GM12875 (cell line): Measurements from ENCODE around the gene EIF1.
"Not testable (repeated sequence)": the region's sequence is repeated elsewhere in the genome, so short reads cannot be mapped to it uniquely, and the experiment has no call there.

Experiments
- H3K4me3 ChIP-seq: one replicate; pipeline ENCODE4 v1.5.1; 2011; ENCODE audit warnings: low read depth, low read length, control low read depth
- TF ChIP-seq, protein P1 (sequence below): IDR thresholded peaks from 2 replicates; pipeline ENCODE4 v1.5.1; 2011; ENCODE audit warnings: low read depth, mild to moderate bottlenecking, control low read depth, inconsistent platforms, low read length, moderate library complexity, borderline replicate concordance; ENCODE audit not compliant: insufficient read depth

EIF1 gene

DNA sequence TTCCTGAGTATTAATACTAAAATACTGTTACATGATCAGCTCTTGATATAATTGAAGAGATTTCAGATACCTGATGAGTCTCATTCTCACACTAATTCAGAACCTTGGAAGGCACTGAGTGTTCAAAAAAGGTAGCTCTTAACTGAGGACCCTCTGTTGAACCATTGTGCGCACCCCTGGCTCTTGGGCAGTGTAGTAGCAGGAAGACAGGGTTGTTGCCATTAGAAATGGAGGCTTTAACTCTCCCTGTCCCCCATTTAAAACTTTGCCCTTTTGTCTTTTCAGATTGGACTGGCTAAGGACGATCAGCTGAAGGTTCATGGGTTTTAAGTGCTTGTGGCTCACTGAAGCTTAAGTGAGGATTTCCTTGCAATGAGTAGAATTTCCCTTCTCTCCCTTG is 1.8 kb downstream of the EIF1 start:
- no peak overlapping the region for H3K4me3 ChIP-seq
- TF ChIP-seq, protein P1, sequence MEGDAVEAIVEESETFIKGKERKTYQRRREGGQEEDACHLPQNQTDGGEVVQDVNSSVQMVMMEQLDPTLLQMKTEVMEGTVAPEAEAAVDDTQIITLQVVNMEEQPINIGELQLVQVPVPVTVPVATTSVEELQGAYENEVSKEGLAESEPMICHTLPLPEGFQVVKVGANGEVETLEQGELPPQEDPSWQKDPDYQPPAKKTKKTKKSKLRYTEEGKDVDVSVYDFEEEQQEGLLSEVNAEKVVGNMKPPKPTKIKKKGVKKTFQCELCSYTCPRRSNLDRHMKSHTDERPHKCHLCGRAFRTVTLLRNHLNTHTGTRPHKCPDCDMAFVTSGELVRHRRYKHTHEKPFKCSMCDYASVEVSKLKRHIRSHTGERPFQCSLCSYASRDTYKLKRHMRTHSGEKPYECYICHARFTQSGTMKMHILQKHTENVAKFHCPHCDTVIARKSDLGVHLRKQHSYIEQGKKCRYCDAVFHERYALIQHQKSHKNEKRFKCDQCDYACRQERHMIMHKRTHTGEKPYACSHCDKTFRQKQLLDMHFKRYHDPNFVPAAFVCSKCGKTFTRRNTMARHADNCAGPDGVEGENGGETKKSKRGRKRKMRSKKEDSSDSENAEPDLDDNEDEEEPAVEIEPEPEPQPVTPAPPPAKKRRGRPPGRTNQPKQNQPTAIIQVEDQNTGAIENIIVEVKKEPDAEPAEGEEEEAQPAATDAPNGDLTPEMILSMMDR = no peak

DNA sequence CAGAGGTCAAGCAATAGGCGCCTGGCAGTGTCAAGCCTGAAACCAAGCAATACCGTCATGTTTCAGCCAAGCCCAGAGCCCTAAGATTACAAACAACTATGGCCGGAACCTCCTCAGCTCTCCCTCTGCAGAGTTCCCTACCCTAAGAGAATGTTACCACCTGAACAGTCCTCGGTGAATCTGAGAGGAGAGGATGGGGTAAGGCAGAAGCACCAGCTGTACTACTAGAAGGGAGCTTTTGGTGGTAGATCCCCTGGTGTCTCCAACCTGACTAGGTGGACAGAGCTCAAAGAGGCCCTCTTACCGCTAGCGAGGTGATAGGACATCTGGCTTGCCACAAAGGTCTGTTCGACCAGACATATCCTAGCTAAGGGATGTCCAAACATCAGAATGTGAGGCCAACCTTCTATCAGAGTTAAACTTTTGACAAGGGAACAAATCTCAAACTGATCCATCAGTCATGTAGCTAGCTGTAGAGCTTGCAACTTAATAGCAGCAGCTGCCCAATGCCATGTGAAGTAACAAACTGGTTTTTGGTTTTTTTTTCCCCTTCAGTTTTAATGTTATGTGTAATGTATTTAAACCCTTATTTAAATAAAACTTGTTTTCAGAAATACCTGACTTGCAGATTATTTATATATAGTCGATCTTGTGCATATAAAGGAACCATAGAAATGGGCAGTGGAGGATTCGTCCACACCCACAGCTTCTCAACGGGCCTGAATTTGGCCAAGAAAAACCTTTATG is 2.5 kb downstream of the EIF1 start:
- TF ChIP-seq, protein P1 = no peak
- no peak overlapping the region for H3K4me3 ChIP-seq

DNA sequence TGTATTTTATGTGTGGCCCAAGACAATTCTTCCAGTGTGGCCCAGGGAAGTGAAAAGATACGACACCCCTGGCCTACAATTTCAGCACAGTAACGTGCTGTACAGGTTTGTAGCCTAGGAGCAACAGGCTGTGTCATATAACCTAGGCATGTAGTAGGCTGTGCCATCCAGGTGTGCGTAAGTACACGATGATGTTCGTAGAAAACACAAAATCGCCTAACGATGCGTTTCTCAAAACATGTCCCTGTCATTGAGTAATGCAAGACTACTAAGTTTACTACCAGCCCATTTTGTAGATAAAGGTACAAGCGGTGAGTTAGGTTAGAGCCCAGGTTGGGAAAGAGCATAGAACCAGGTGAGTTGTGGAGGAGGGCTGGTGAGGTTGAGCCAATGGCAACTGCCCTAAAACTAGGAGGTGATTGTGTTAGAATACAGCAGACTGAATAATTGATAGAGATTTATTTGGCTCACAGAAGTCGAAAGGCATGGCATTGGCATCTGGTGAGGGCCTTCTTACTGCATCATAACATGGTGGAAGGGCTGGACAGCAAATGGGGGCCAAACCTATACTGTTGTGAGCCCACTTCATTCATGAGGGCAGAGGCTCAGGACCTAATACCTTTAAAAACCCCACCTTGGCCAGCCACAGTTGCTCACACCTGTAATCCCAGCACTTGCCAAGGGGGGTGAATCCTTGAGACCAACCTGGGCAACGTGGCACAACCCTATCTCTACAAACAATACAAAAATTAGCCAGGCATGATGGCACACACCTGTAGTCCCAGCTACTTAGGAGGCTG is 4.2 kb downstream of the EIF1 start:
- TF ChIP-seq, protein P1 = no peak
- H3K4me3 ChIP-seq = no peak overlapping the region

DNA sequence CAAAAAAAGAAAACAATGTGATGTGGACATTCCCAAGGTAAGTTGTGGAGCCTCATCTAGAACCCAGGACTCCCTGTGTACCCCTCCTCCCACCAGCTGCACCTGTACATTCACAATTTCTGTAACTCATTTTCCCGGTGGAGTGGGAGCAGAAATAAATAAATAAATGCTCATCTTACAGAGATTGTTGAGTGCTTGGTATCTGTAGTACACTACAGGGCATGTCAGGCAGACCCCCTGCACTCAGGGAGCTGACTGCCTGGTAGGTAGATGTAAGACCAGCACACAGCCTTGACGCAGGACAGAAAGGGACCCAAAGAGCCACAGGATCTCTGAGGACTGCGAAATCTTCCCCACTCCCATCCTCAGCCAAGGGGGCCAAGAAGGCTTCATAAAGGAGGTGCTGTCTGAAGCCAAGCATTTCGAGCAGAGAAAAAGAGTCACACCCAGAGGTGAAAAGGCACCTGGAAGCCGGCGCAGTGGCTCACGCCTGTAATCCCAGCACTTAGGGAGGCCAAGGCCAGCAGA is 6.5 kb downstream of the EIF1 start:
- no peak overlapping the region for H3K4me3 ChIP-seq
- TF ChIP-seq, protein P1 = no peak

DNA sequence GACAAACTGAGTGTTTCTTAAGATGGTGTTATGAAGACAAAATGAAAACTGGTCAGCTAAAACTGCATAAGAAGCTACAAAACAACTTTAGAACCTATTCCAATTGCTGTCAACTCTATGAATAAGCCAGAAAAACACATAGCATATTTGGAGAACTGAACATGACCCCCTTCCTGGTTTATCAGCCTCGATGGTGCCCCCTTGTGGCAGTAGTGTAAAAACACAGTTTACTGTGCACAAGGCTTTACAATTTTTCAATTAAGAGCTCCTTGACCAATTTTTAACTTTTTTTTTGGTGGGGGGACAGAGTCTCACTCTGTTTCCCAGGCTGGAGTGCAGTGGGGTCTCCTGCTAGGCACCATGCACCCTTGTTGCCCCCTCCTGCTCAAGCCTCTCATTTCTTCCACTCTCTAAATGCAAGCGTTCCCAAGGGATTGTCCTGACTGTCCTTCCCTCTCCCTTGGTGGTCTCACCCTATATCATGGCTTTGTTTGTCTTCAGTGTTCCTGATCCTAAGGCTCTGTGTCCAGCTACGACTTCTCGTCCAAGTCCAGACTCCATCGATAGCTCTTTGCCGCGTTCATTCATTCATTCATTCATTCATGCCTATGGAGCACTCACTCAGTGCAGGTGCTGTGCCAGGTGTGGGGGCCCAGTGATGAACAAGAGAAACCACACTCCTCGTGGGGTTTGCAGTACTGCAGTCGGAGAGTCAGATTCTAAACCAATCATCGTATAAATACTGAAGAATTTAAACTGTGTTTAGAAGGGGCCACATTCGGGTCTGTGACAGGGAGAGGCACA is 7.5 kb downstream of the EIF1 start:
- H3K4me3 ChIP-seq = no peak overlapping the region
- TF ChIP-seq, protein P1 = peak; percentile 78

DNA sequence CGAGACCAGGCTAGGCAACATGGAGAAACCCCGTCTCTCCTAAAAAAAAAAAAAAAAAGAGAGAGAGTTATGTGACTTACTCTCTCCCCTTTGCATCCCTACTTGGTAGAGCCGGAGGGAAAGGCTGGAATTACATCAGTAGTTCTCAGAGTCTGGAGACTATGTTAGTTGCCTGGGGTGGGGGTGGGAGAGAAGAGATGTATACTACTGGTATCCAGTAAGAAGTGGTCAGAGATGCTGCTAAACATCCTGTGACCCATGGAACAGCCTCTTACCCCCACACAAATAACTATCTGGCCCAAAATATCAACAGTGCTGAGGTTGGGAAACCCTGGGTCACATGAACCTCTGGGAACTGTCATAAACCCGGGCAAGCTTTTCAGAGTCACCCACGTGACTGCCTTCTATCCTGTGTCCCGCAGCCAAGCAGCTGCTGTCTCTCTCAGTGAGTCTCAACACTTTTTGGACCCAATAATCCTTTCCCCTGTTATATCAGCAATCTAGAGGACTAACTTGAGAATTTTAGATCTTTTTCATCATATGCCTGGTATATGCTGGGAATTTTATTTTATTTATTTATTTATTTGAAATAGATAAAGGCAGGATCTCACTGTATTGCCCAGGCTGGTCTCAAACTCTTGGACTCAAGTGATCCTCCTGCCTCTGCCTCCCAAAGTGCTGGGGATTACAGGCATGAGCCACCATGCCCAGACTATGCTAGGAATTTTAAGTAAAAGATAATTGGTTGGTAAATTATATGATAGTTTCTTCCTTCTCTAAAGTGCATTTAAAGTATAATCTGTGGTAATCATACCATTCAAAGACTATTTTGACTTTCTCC is 8.7 kb downstream of the EIF1 start:
- no peak overlapping the region for H3K4me3 ChIP-seq
- TF ChIP-seq, protein P1 = no peak

DNA sequence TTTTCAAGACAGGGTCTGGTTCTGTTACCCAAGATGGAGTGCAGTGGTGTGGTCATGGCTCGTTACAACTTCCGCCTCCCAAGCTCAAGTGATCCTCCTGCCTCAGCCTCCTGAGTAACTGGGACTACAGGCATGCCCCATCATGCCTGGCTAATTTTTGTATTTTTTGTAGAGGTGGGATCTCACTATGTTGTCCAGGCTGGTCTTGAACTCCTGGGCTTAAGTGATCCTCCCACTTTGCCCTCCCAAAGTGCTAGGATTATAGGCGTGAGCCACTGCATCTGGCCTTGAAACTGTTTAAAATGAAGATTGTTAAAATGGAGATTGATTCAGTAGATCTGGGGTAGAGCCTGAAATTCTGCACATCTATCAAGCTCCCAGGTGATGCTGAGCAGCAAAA is 12.2 kb downstream of the EIF1 start:
- not testable (repeated sequence) for H3K4me3 ChIP-seq
